ENCODE measurements around the gene DNMT3L.

DNA sequence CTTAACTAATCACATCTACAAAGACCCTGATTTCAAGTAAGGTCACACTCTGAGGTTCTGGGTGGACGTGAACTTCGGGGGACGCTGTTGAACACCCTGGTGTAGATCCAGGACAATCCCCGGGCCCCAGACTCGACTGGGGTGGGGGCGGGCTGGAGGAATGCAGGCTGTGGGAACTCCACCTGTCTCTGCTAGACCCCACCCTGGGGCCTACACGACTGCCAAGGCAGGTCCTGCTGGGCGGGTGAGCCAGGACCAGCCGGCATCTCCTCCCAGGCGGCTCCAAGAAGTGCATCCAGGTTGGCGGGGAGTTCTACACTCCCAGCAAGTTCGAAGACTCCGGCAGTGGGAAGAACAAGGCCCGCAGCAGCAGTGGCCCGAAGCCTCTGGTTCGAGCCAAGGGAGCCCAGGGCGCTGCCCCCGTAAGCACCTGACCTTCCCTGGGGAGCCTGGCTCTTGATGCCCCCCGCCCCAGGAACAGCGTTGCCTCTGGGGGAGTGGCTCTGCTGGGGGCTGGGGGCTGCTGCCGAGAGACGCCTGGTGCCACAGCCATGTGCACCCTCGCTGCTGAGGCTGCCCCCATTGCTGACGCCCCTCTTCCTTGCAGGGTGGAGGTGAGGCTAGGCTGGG is 27.8 kb upstream of the DNMT3L start:
- TF ChIP-seq EGR1 (IDR thresholded peaks at IDR 0.05; ENCODE audit: low read depth in 2 of 2) (no peak), RAD21 (IDR thresholded peaks at IDR 0.05) (no peak), RXRA (IDR thresholded peaks at IDR 0.05) (no peak), SP1 (IDR thresholded peaks at IDR 0.05) (no peak), TAF1 (conservative IDR thresholded peaks at IDR 0.05) (no peak), GABPA (IDR thresholded peaks at IDR 0.05 in 1 of 2, conservative IDR thresholded peaks at IDR 0.05 in 1 of 2) (no peak), YY1 (IDR thresholded peaks at IDR 0.05) (no peak), NR2F2 (IDR thresholded peaks at IDR 0.05) (no peak)
- TF ChIP-seq, protein P1, sequence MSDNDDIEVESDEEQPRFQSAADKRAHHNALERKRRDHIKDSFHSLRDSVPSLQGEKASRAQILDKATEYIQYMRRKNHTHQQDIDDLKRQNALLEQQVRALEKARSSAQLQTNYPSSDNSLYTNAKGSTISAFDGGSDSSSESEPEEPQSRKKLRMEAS (IDR thresholded peaks at IDR 0.05) = no peak
- TF ChIP-seq, protein P2, sequence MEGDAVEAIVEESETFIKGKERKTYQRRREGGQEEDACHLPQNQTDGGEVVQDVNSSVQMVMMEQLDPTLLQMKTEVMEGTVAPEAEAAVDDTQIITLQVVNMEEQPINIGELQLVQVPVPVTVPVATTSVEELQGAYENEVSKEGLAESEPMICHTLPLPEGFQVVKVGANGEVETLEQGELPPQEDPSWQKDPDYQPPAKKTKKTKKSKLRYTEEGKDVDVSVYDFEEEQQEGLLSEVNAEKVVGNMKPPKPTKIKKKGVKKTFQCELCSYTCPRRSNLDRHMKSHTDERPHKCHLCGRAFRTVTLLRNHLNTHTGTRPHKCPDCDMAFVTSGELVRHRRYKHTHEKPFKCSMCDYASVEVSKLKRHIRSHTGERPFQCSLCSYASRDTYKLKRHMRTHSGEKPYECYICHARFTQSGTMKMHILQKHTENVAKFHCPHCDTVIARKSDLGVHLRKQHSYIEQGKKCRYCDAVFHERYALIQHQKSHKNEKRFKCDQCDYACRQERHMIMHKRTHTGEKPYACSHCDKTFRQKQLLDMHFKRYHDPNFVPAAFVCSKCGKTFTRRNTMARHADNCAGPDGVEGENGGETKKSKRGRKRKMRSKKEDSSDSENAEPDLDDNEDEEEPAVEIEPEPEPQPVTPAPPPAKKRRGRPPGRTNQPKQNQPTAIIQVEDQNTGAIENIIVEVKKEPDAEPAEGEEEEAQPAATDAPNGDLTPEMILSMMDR (IDR thresholded peaks at IDR 0.05; ENCODE audit: low read depth, low read length, missing input control) = no peak
- TF ChIP-seq, protein P3, sequence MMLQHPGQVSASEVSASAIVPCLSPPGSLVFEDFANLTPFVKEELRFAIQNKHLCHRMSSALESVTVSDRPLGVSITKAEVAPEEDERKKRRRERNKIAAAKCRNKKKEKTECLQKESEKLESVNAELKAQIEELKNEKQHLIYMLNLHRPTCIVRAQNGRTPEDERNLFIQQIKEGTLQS (IDR thresholded peaks at IDR 0.05) = no peak
- TF ChIP-seq, protein P4, sequence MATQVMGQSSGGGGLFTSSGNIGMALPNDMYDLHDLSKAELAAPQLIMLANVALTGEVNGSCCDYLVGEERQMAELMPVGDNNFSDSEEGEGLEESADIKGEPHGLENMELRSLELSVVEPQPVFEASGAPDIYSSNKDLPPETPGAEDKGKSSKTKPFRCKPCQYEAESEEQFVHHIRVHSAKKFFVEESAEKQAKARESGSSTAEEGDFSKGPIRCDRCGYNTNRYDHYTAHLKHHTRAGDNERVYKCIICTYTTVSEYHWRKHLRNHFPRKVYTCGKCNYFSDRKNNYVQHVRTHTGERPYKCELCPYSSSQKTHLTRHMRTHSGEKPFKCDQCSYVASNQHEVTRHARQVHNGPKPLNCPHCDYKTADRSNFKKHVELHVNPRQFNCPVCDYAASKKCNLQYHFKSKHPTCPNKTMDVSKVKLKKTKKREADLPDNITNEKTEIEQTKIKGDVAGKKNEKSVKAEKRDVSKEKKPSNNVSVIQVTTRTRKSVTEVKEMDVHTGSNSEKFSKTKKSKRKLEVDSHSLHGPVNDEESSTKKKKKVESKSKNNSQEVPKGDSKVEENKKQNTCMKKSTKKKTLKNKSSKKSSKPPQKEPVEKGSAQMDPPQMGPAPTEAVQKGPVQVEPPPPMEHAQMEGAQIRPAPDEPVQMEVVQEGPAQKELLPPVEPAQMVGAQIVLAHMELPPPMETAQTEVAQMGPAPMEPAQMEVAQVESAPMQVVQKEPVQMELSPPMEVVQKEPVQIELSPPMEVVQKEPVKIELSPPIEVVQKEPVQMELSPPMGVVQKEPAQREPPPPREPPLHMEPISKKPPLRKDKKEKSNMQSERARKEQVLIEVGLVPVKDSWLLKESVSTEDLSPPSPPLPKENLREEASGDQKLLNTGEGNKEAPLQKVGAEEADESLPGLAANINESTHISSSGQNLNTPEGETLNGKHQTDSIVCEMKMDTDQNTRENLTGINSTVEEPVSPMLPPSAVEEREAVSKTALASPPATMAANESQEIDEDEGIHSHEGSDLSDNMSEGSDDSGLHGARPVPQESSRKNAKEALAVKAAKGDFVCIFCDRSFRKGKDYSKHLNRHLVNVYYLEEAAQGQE (IDR thresholded peaks at IDR 0.05) = no peak
- TF ChIP-seq, protein P5, sequence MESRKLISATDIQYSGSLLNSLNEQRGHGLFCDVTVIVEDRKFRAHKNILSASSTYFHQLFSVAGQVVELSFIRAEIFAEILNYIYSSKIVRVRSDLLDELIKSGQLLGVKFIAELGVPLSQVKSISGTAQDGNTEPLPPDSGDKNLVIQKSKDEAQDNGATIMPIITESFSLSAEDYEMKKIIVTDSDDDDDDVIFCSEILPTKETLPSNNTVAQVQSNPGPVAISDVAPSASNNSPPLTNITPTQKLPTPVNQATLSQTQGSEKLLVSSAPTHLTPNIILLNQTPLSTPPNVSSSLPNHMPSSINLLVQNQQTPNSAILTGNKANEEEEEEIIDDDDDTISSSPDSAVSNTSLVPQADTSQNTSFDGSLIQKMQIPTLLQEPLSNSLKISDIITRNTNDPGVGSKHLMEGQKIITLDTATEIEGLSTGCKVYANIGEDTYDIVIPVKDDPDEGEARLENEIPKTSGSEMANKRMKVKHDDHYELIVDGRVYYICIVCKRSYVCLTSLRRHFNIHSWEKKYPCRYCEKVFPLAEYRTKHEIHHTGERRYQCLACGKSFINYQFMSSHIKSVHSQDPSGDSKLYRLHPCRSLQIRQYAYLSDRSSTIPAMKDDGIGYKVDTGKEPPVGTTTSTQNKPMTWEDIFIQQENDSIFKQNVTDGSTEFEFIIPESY (IDR thresholded peaks at IDR 0.05) = no peak

Measured in liver (tissue), 3 donors.